Uterus (tissue), 4 donors: Measurements from ENCODE around the gene ATF7IP. TPM values are rescaled to one million over a fixed set of nuclear protein-coding genes. Genes with fewer than 3 reads are reported as not detected.
A peak's percentile ranks its signal among the peaks of the same experiment; 100 is the strongest.
"Not testable (repeated sequence)": the region's sequence is repeated elsewhere in the genome, so short reads cannot be mapped to it uniquely, and the experiment has no call there.

ENCODE experiments used
- DNase-seq, 2 donors: peaks; one replicate each; pipeline ENCODE4 v3.0.0-alpha.2; 2019 to 2020
- H3K27ac ChIP-seq, 2 donors: fragments of 200-600 bp; sonication (generic); 1 replicate in 1 of 2; 2 replicates in 1 of 2; pipeline ENCODE4 v1.5.1; 2016 to 2018
- H3K27me3 ChIP-seq, 2 donors: fragments of 200-600 bp; sonication (generic); one replicate each; pipeline ENCODE4 v1.5.1; 2018 to 2019; ENCODE audit warnings: control low read depth in 1 of 2
- H3K36me3 ChIP-seq, 2 donors: fragments of 200-600 bp; sonication (generic); one replicate each; pipeline ENCODE4 v1.5.1; 2019; ENCODE audit warnings: control low read depth in 1 of 2
- H3K4me1 ChIP-seq, 2 donors: fragments of 200-600 bp; sonication (generic); one replicate each; pipeline ENCODE4 v1.5.1; 2018 to 2019; ENCODE audit warnings: control low read depth in 1 of 2
- H3K4me3 ChIP-seq, 2 donors: fragments of 200-600 bp; sonication (generic); 1 replicate in 1 of 2; 2 replicates in 1 of 2; pipeline ENCODE4 v1.5.1; 2018 to 2019; ENCODE audit warnings: mild to moderate bottlenecking in 1 of 2
- H3K9me3 ChIP-seq, 2 donors: fragments of 200-600 bp; sonication (generic); one replicate each; pipeline ENCODE4 v1.5.1; 2019; ENCODE audit warnings: control low read depth in 1 of 2
- CTCF ChIP-seq, 4 experiments: fragments of 200-600 bp in 2 of 4; fragments of 450-650 bp in 2 of 4; sonication (generic) in 2 of 4; IDR thresholded peaks; one replicate each; pipeline ENCODE4 v1.5.1; 2016 to 2019; ENCODE audit warnings: antibody characterized with exemption in 4 of 4, mild to moderate bottlenecking in 2 of 4, moderate library complexity in 1 of 4
- POLR2A ChIP-seq, 2 donors: fragments of 450-650 bp; IDR thresholded peaks; one replicate each; pipeline ENCODE4 v1.6.1; 2016; ENCODE audit warnings: antibody characterized with exemption in 2 of 2, mild to moderate bottlenecking in 1 of 2, moderate library complexity in 1 of 2
- intact Hi-C: fragments of 100-400 bp; cut with DNase I; formaldehyde crosslinking; loops from one replicate; pipeline ENCODE4 v1.15.1; 2023; ENCODE audit warnings: low total_unique reads
- total RNA-seq, 4 donors: library from RNA; depleted of rRNA in 3 of 4; stranded (reverse); fragments of >200 nt in 3 of 4; gene quantifications; one replicate each; pipeline versions ENCODE4 v1.1.0 to v1.2.4, GENCODE V29; 2014 to 2023
- donor health status: DM: yes; HTN: yes; CAD: no.

The ATF7IP gene
- total RNA-seq, 4 donors from 2014 or later: 39.5 to 102 (median 65.6) TPM

GRCh38 chr12:14403711-14404196, 38.3 kb downstream of the ATF7IP start:
- Histone ChIP-seq H3K4me1 (peaks cover 0 to 6% of the 10 kb centered on the region in 2 donors), H3K27me3 (no peaks in the 10 kb centered on the region), H3K27ac (peak overlapping the region in 1 of 2 donors; percentile 60), H3K4me3 (no peak overlapping the region), H3K36me3 (no peaks in the 10 kb centered on the region), H3K9me3 (peaks cover 0 to 10% of the 10 kb centered on the region in 2 donors)
- TF ChIP-seq POLR2A (IDR thresholded peaks at IDR 0.05) (no peak), CTCF (IDR thresholded peaks at IDR 0.05) (no peak)
- no peak for DNase-seq
- intact Hi-C loops: no loop called here

GRCh38 chr12:14405407-14405806, 39.9 kb downstream of the ATF7IP start:
- H3K4me3 ChIP-seq, H3K27me3 ChIP-seq, H3K36me3 ChIP-seq, H3K4me1 ChIP-seq, DNase-seq, intact Hi-C loops, H3K9me3 ChIP-seq: not testable (repeated sequence)
- peak overlapping the region in 1 of 2 donors; percentile 1 for H3K27ac ChIP-seq

GRCh38 chr12:14408208-14408607, 42.7 kb downstream of the ATF7IP start:
- DNase-seq: no peak
- no peaks in the 10 kb centered on the region for H3K27me3 ChIP-seq
- TF ChIP-seq POLR2A (IDR thresholded peaks at IDR 0.05): no peak
- intact Hi-C loops: no loop called here
- peaks cover 0 to 5% of the 10 kb centered on the region in 2 donors for H3K4me1 ChIP-seq
- H3K36me3 ChIP-seq: no peaks in the 10 kb centered on the region
- H3K9me3 ChIP-seq: no peaks in the 10 kb centered on the region
- peak overlapping the region; percentile 7 to 42 for H3K27ac ChIP-seq
- no peak overlapping the region for H3K4me3 ChIP-seq

- Histone ChIP-seq H3K4me3 (no peak overlapping the region), H3K4me1 (no peaks in the 10 kb centered on the region), H3K36me3 (no peaks in the 10 kb centered on the region), H3K9me3 (no peaks in the 10 kb centered on the region), H3K27me3 (no peaks in the 10 kb centered on the region), H3K27ac (no peak overlapping the region)
- no peak for DNase-seq
- intact Hi-C loops: no loop called here
- TF ChIP-seq POLR2A (IDR thresholded peaks at IDR 0.05) (no peak), CTCF (IDR thresholded peaks at IDR 0.05) (no peak)
These were observed 44.7 kb downstream of the ATF7IP start for GRCh38 chr12:14410177-14410576.

GRCh38 chr12:14410841-14411569, 45.5 kb downstream of the ATF7IP start:
- Histone ChIP-seq H3K4me3 (no peak overlapping the region), H3K27me3 (no peaks in the 10 kb centered on the region), H3K9me3 (no peaks in the 10 kb centered on the region), H3K36me3 (no peaks in the 10 kb centered on the region), H3K4me1 (no peaks in the 10 kb centered on the region), H3K27ac (no peak overlapping the region)
- intact Hi-C loops: no loop called here
- TF ChIP-seq POLR2A (IDR thresholded peaks at IDR 0.05): no peak
- no peak for TF ChIP-seq CTCF (IDR thresholded peaks at IDR 0.05)
- no peak for DNase-seq

- TF ChIP-seq CTCF (IDR thresholded peaks at IDR 0.05) (no peak), POLR2A (IDR thresholded peaks at IDR 0.05) (no peak)
- Histone ChIP-seq H3K4me1 (no peaks in the 10 kb centered on the region), H3K36me3 (no peaks in the 10 kb centered on the region), H3K9me3 (no peaks in the 10 kb centered on the region), H3K4me3 (no peak overlapping the region), H3K27ac (peak overlapping the region in 1 of 2 donors; percentile 44), H3K27me3 (no peaks in the 10 kb centered on the region)
- DNase-seq: no peak
- intact Hi-C loops: no loop called here
These were observed 51.2 kb downstream of the ATF7IP start for GRCh38 chr12:14416658-14417057.
